Pulmonary artery endothelial cell (primary cell): ENCODE measurements around the gene RHOXF2B. TPM values are rescaled to one million over a fixed set of nuclear protein-coding genes. Genes with fewer than 3 reads are reported as not detected.

ENCODE experiments used
- total RNA-seq: library from RNA; depleted of rRNA; stranded (reverse); fragments of >200 nt; gene quantifications from 2 replicates; pipeline ENCODE4 v1.2.3, GENCODE V29; 2014

RHOXF2B gene
- total RNA-seq, 1 donor from 2014 or later, result not detected

Other genes starting within 250 kb of the RHOXF2B start
- 2.4 and 3.2 TPM in 2 replicates for gene UPF3B, start 224.7 kb downstream of the RHOXF2B start, total RNA-seq
- gene RNF113A, start 206.0 kb downstream of the RHOXF2B start, total RNA-seq, result 15.8 and 16.6 TPM in 2 replicates
- 68.0 and 100 TPM in 2 replicates for gene NDUFA1, start 205.9 kb downstream of the RHOXF2B start, total RNA-seq
- gene AKAP14, start 181.8 kb downstream of the RHOXF2B start, total RNA-seq, result not detected in 2 replicates
- 3.7 and 4.1 TPM in 2 replicates for gene NKAP, start 133.9 kb downstream of the RHOXF2B start, total RNA-seq
- not detected in 2 replicates for gene RHOXF1, start 38.2 kb upstream of the RHOXF2B start, total RNA-seq
- not detected in 2 replicates for gene RHOXF2, start 80.9 kb upstream of the RHOXF2B start, total RNA-seq
- 15.9 and 16.7 TPM in 2 replicates for gene ZBTB33, start 173.1 kb upstream of the RHOXF2B start, total RNA-seq
- not detected in 2 replicates for gene TMEM255A, start 233.8 kb upstream of the RHOXF2B start, total RNA-seq